PC-9 (cell line): Measurements from ENCODE around the gene NISCH.

Experiments
- CTCF ChIP-seq: fragments of 200-600 bp; sonication (generic); conservative IDR thresholded peaks from 2 replicates; pipeline ENCODE4 v1.6.1; 2017; ENCODE audit warnings: mixed run types, antibody characterized with exemption, mild to moderate bottlenecking, moderate library complexity
- EZH2 ChIP-seq: fragments of 200-600 bp; sonication (generic); IDR thresholded peaks from 2 replicates; pipeline ENCODE4 v1.8.0; 2017; ENCODE audit warnings: antibody characterized with exemption, low read depth

GRCh38 chr3:52527732-52528585 is 72.6 kb downstream of the NISCH start:
- TF ChIP-seq CTCF (no peak), EZH2 (no peak)
